Measurements from ENCODE around the gene CADM1. TPM values are rescaled to one million over a fixed set of nuclear protein-coding genes. Genes with fewer than 3 reads are reported as not detected.
A peak's percentile ranks its signal among the peaks of the same experiment; 100 is the strongest.

Gene CADM1
- total and polyA plus RNA-seq, 2 experiments from 2014 or later = 16.5 to 18.0 TPM

DNA sequence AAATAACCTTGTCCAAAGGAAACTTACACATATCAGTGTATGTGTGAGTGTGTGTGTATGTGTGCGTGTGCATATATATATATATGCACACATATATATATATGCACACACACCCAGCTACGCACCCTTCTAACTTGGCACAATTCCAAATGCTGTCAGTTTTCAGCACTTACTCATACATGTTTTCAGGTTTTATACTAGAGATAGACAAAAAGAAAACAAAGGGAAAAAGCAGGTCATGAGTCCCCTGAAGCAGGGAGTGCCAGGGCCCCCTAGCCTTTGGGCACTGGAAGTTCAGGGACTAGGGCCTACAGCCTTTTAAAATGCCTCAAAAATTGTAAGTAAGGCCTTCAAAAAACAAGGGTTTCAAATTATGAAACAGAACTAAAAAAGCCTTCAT, 265.4 kb downstream of the CADM1 start:
- H3K27ac ChIP-seq (ENCODE audit: low read depth) = no peak overlapping the region

DNA sequence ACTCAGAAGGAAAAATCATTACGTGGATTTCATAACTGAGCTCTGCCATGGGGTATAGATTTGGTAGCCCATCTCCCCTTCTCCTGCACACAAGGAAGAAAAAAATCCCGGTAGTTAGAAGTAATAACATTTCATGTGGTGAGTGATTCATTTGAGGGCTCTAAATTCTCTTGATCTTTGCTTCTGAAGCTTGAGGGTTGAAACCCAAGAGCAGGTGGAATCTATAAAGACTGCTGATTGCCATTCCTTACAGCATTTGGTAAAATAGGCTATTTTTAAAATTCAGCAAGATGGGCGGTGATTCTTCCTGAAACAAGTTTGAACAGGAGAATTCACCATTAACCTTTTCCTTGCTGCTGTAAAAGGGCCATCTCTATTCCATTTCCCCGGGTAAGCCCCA, 266.1 kb downstream of the CADM1 start:
- no peaks in the 10 kb centered on the region for H3K27me3 Mint-ChIP-seq (ENCODE audit: insufficient read depth, low read depth, poor library complexity)
- H3K9me3 Mint-ChIP-seq = no peaks in the 10 kb centered on the region
- Histone ChIP-seq H3K79me2 (replicated peaks; ENCODE audit: insufficient read depth) (no peaks in the 10 kb centered on the region), H2AFZ (no peak overlapping the region), H3K9me2 (ENCODE audit: insufficient read depth) (no peaks in the 10 kb centered on the region), H3K27me3 (ENCODE audit: insufficient read depth) (no peaks in the 10 kb centered on the region), H3K36me3 (ENCODE audit: insufficient read depth) (no peaks in the 10 kb centered on the region), H3K27ac (ENCODE audit: low read depth) (no peak overlapping the region), H3K4me2 (no peak overlapping the region), H3K4me1 (ENCODE audit: insufficient read depth) (no peaks in the 10 kb centered on the region), H4K20me1 (replicated peaks; ENCODE audit: insufficient read depth) (no peaks in the 10 kb centered on the region), H3K4me3 (no peak overlapping the region), H3F3A (replicated peaks; ENCODE audit: low read depth) (no peaks in the 10 kb centered on the region)
- DNase-seq (ENCODE audit: low spot score) (no peak), ATAC-seq (no peak)
- no peak overlapping the region for H3K4me3 Mint-ChIP-seq
- no peak overlapping the region for H3K27ac Mint-ChIP-seq
- peaks cover 6% of the 10 kb centered on the region; the same call in 2 of the 3 replicates for H3K4me1 Mint-ChIP-seq
- H3K36me3 Mint-ChIP-seq (ENCODE audit: low read depth) = no peaks in the 10 kb centered on the region
- TF ChIP-seq STAT1 (IDR thresholded peaks at IDR 0.05; ENCODE audit: unreplicated experiment) = no peak
- TF ChIP-seq CREB1 (CRISPR knock-in tag; IDR thresholded peaks at IDR 0.05; ENCODE audit: low read depth) = no peak
- no peak for TF ChIP-seq ZNF331 (CRISPR knock-in tag; IDR thresholded peaks at IDR 0.05; ENCODE audit: low read depth)
- no peak for TF ChIP-seq ZNF462 (CRISPR knock-in tag; IDR thresholded peaks at IDR 0.05)
- TF ChIP-seq NANOG (IDR thresholded peaks at IDR 0.05; ENCODE audit: borderline replicate concordance) = no peak
- no peak for TF ChIP-seq EZH2 (IDR thresholded peaks at IDR 0.05; ENCODE audit: low read depth, unreplicated experiment)
- TF ChIP-seq, protein P1, sequence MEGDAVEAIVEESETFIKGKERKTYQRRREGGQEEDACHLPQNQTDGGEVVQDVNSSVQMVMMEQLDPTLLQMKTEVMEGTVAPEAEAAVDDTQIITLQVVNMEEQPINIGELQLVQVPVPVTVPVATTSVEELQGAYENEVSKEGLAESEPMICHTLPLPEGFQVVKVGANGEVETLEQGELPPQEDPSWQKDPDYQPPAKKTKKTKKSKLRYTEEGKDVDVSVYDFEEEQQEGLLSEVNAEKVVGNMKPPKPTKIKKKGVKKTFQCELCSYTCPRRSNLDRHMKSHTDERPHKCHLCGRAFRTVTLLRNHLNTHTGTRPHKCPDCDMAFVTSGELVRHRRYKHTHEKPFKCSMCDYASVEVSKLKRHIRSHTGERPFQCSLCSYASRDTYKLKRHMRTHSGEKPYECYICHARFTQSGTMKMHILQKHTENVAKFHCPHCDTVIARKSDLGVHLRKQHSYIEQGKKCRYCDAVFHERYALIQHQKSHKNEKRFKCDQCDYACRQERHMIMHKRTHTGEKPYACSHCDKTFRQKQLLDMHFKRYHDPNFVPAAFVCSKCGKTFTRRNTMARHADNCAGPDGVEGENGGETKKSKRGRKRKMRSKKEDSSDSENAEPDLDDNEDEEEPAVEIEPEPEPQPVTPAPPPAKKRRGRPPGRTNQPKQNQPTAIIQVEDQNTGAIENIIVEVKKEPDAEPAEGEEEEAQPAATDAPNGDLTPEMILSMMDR (conservative IDR thresholded peaks at IDR 0.05; ENCODE audit: low read depth in 2 of 2) = no peak
- TF ChIP-seq ETS1 (IDR thresholded peaks at IDR 0.05) = no peak

More for the DNA sequence above, 265.4 kb downstream of the CADM1 start:
- Mint-ChIP-seq H3K27me3 (ENCODE audit: insufficient read depth, low read depth, poor library complexity) (no peaks in the 10 kb centered on the region), H3K4me1 (peaks cover 6% of the 10 kb centered on the region; the same call in 2 of the 3 replicates), H3K27ac (no peak overlapping the region), H3K36me3 (ENCODE audit: low read depth) (no peaks in the 10 kb centered on the region), H3K9me3 (no peaks in the 10 kb centered on the region), H3K4me3 (no peak overlapping the region)
- DNase-seq (ENCODE audit: low spot score) = peak; percentile 38
- no peaks in the 10 kb centered on the region for H3K9me2 ChIP-seq (ENCODE audit: insufficient read depth)
- H3K4me3 ChIP-seq = no peak overlapping the region
- no peak overlapping the region for H3K4me2 ChIP-seq
- peak; percentile 70 for ATAC-seq
- no peaks in the 10 kb centered on the region for H3K4me1 ChIP-seq (ENCODE audit: insufficient read depth)
- no peaks in the 10 kb centered on the region for H3K79me2 ChIP-seq (replicated peaks; ENCODE audit: insufficient read depth)
- H3F3A ChIP-seq (replicated peaks; ENCODE audit: low read depth) = no peaks in the 10 kb centered on the region
- H2AFZ ChIP-seq = no peak overlapping the region
- TF ChIP-seq EZH2phosphoT487 (IDR thresholded peaks at IDR 0.05; ENCODE audit: unreplicated experiment) = no peak
- TF ChIP-seq, protein P1 (conservative IDR thresholded peaks at IDR 0.05; ENCODE audit: low read depth in 2 of 2) = peak; percentile 47 to 53
- no peaks in the 10 kb centered on the region for H4K20me1 ChIP-seq (replicated peaks; ENCODE audit: insufficient read depth)
- H3K36me3 ChIP-seq (ENCODE audit: insufficient read depth) = no peaks in the 10 kb centered on the region
- no peaks in the 10 kb centered on the region for H3K27me3 ChIP-seq (ENCODE audit: insufficient read depth)
